MCF 10A (cell line): ENCODE data around the gene KLK1. TPM values are rescaled to one million over a fixed set of nuclear protein-coding genes. Genes with fewer than 3 reads are reported as not detected.
A peak's percentile ranks its signal among the peaks of the same experiment; 100 is the strongest.

Experiments
- Bru-seq: library from RNA; stranded (reverse); fragments of 400-500 nt; gene quantifications from one replicate; lab custom pipeline; 2021; lab: Mats Ljungman, UMichigan
- BruChase-seq, 2 experiments: library from RNA; stranded (reverse); fragments of 400-500 nt; gene quantifications; one replicate each; lab custom pipeline; 2021; lab: Mats Ljungman, UMichigan
- BruUV-seq: library from RNA; stranded (reverse); fragments of 400-500 nt; replicated peaks from 2 replicates; lab custom pipeline; 2021; lab: Mats Ljungman, UMichigan
- CTCF ChIA-PET: fragments of 300-600 bp; sonication (Branson Sonifier 250); formaldehyde crosslinking; extraction: SDS; loops from one replicate; lab custom pipeline; 2021; ENCODE audit warnings: antibody characterized with exemption, inconsistent platforms; lab: Yijun Ruan, JAX
- POLR2A ChIA-PET: fragments of 300-600, 350-650 bp; sonication (Branson Sonifier 250); formaldehyde crosslinking; extraction: SDS; loops from one replicate; lab custom pipeline; 2020; ENCODE audit warnings: antibody characterized with exemption, inconsistent platforms; lab: Yijun Ruan, JAX
- DNase-seq: peaks from one replicate; pipeline ENCODE4 v3.0.0-alpha.2; 2018; ENCODE audit not compliant: unreplicated experiment
- H3K27ac Mint-ChIP-seq: one replicate; pipeline ENCODE4 v1.8.0; 2022; ENCODE audit warnings: mild to moderate bottlenecking, low read depth, mixed read lengths; ENCODE audit not compliant: unreplicated experiment
- H3K27me3 Mint-ChIP-seq: one replicate; pipeline ENCODE4 v1.8.0; 2022; ENCODE audit warnings: mixed read lengths; ENCODE audit not compliant: insufficient read depth, unreplicated experiment
- H3K36me3 Mint-ChIP-seq: one replicate; pipeline ENCODE4 v1.8.0; 2022; ENCODE audit warnings: mild to moderate bottlenecking, moderate library complexity, mixed read lengths; ENCODE audit not compliant: insufficient read depth, unreplicated experiment
- H3K4me1 Mint-ChIP-seq: one replicate; pipeline ENCODE4 v1.8.0; 2022; ENCODE audit warnings: mixed read lengths; ENCODE audit not compliant: insufficient read depth, unreplicated experiment
- H3K4me3 Mint-ChIP-seq: one replicate; pipeline ENCODE4 v1.8.0; 2022; ENCODE audit warnings: mild to moderate bottlenecking, moderate library complexity, mixed read lengths; ENCODE audit not compliant: unreplicated experiment
- H3K9me3 Mint-ChIP-seq: one replicate; pipeline ENCODE4 v1.8.0; 2022; ENCODE audit warnings: mixed read lengths; ENCODE audit not compliant: unreplicated experiment
- intact Hi-C: fragments of 100-400 bp; cut with micrococcal nuclease; formaldehyde crosslinking; loops from 2 replicates; pipeline ENCODE4 v1.14.1; 2022
- long read RNA-seq: library from polyadenylated mRNA; stranded (forward); transcript quantifications from one replicate; pipeline ENCODE4 v2.0.0, GENCODE V29; 2022
- total RNA-seq: library from RNA; stranded (reverse); gene quantifications from 2 replicates; pipeline ENCODE4 v1.2.3, GENCODE V29; 2022
- TF ChIP-seq, protein P1 (sequence below): fragments of 200-600 bp; IDR thresholded peaks from one replicate; pipeline ENCODE4 v1.8.0; 2022; ENCODE audit warnings: antibody characterized with exemption, mild to moderate bottlenecking; ENCODE audit not compliant: unreplicated experiment

Gene KLK1
- total RNA-seq (0.84 and 0.88 TPM in 2 replicates), Bru-seq, nascent RNA (not detected), BruChase-seq, experiment 1, labeled RNA remaining after a 6-hour chase (percentile 16 among the genes with signal in this experiment), BruChase-seq, experiment 2, labeled RNA remaining after a 2-hour chase (percentile 16 among the genes with signal in this experiment)
- long read RNA-seq = 0 reads

DNA sequence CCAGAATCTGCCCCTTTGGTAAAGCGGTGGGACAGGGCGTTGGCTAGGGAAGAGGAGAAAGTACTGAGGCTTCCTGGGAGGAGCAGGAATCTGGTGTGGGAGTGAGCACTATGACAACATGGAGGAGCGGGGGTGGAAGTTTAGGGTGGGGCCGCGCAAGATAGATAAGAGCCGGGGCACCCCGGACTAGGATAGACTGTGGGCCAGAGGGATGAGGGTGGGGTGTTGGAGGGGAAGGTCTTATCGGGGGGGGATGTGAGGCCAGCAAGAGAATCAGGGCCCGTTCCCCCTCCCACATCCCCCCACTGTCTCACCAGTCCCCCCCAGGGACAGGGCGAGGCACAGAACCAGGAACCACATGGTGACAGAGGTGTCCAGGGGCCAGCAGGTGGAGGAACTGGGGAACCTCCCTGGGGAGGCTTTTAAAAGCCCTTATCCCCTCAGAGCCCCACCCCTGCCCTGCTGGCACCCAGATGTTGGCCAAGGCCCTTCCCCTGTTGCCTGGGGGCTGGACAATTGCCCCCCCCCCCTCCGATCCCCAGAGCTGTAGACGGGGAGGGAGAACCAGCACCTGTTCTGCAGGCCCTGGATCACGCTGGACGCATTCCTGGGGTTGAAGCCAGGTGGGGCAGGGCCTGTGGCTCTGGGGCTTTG is at the start of gene KLK1:
Gene KLK1 (minus strand): TSS at position 399 of the 654 bp plus-strand sequence. CDS start 39 bp downstream, at position 360.
- BruUV-seq = no TSS peak
- H3K4me3 Mint-ChIP-seq = no peak within 1 kb of the TSS
- TF ChIP-seq, protein P1, sequence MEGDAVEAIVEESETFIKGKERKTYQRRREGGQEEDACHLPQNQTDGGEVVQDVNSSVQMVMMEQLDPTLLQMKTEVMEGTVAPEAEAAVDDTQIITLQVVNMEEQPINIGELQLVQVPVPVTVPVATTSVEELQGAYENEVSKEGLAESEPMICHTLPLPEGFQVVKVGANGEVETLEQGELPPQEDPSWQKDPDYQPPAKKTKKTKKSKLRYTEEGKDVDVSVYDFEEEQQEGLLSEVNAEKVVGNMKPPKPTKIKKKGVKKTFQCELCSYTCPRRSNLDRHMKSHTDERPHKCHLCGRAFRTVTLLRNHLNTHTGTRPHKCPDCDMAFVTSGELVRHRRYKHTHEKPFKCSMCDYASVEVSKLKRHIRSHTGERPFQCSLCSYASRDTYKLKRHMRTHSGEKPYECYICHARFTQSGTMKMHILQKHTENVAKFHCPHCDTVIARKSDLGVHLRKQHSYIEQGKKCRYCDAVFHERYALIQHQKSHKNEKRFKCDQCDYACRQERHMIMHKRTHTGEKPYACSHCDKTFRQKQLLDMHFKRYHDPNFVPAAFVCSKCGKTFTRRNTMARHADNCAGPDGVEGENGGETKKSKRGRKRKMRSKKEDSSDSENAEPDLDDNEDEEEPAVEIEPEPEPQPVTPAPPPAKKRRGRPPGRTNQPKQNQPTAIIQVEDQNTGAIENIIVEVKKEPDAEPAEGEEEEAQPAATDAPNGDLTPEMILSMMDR = no peak
- peaks cover 9% of the 10 kb centered on the region for H3K9me3 Mint-ChIP-seq
- no peak within 1 kb of the TSS for H3K27ac Mint-ChIP-seq
- POLR2A ChIA-PET = interaction anchor here (0.6 kb wide), 1 partner anchor 9 kb away, joined by 3 read pairs; no protein-coding TSS in a partner anchor
- intact Hi-C loops = no loop called here
- no peaks in the 10 kb centered on the region for H3K36me3 Mint-ChIP-seq
- no peak for DNase-seq
- H3K4me1 Mint-ChIP-seq = peaks cover 27% of the 10 kb centered on the region
- H3K27me3 Mint-ChIP-seq = peaks cover 46% of the 10 kb centered on the region
- CTCF ChIA-PET = no interaction called here

DNA sequence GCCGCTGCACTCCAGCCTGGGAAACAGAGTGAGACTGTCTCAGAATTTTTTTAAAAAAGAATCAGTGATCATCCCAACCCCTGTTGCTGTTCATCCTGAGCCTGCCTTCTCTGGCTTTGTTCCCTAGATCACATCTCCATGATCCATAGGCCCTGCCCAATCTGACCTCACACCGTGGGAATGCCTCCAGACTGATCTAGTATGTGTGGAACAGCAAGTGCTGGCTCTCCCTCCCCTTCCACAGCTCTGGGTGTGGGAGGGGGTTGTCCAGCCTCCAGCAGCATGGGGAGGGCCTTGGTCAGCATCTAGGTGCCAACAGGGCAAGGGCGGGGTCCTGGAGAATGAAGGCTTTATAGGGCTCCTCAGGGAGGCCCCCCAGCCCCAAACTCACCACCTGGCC is 49.5 kb upstream of the KLK1 start, which contains the start of gene KLK2:
Gene KLK2 (plus strand): TSS at position 384 of the 400 bp plus-strand sequence. CDS start 35 bp downstream, outside the sequence.
- H3K4me1 Mint-ChIP-seq = no peaks in the 10 kb centered on the region
- H3K36me3 Mint-ChIP-seq = no peaks in the 10 kb centered on the region
- CTCF ChIA-PET = interaction anchor here (1.3 to 1.7 kb wide), 2 partner anchors 49 to 143 kb away, joined by 3 to 7 read pairs; no protein-coding TSS in a partner anchor
- no peaks in the 10 kb centered on the region for H3K9me3 Mint-ChIP-seq
- H3K4me3 Mint-ChIP-seq = no peak within 1 kb of the TSS
- TF ChIP-seq, protein P1 = no peak
- BruUV-seq = no TSS peak
- peaks cover 15% of the 10 kb centered on the region for H3K27me3 Mint-ChIP-seq
- intact Hi-C loops = no loop called here
- DNase-seq = no peak
- POLR2A ChIA-PET = no interaction called here
- no peak within 1 kb of the TSS for H3K27ac Mint-ChIP-seq

- no TSS peak for BruUV-seq
- H3K27me3 Mint-ChIP-seq = peaks cover 26% of the 10 kb centered on the region
- no peaks in the 10 kb centered on the region for H3K9me3 Mint-ChIP-seq
- TF ChIP-seq, protein P1 = no peak
- no peaks in the 10 kb centered on the region for H3K36me3 Mint-ChIP-seq
- POLR2A ChIA-PET = no interaction called here
- intact Hi-C loops = no loop called here
- H3K27ac Mint-ChIP-seq = no peak overlapping the region
- CTCF ChIA-PET = no interaction called here
- H3K4me3 Mint-ChIP-seq = no peak overlapping the region
- no peaks in the 10 kb centered on the region for H3K4me1 Mint-ChIP-seq
- DNase-seq = no peak
Measured at GRCh38 chr19:50870417-50871089, 47.0 kb upstream of the KLK1 start.

DNA sequence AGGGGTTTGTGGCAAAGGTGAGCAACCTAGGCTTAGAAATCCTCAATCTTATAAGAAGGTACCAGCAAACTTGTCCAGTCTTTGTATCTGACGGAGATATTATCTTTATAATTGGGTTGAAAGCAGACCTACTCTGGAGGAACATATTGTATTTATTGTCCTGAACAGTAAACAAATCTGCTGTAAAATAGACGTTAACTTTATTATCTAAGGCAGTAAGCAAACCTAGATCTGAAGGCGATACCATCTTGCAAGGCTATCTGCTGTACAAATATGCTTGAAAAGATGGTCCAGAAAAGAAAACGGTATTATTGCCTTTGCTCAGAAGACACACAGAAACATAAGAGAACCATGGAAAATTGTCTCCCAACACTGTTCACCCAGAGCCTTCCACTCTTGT is 45.9 kb upstream of the KLK1 start:
- no peaks in the 10 kb centered on the region for H3K36me3 Mint-ChIP-seq
- H3K9me3 Mint-ChIP-seq = no peaks in the 10 kb centered on the region
- TF ChIP-seq, protein P1 = no peak
- no TSS peak for BruUV-seq
- CTCF ChIA-PET = interaction anchor here (0.6 kb wide), 1 partner anchor 907 kb away, joined by 3 read pairs; no protein-coding TSS in a partner anchor
- POLR2A ChIA-PET = no interaction called here
- no peak overlapping the region for H3K4me3 Mint-ChIP-seq
- DNase-seq = no peak
- H3K27ac Mint-ChIP-seq = no peak overlapping the region
- intact Hi-C loops = no loop called here
- no peaks in the 10 kb centered on the region for H3K4me1 Mint-ChIP-seq
- H3K27me3 Mint-ChIP-seq = peaks cover 30% of the 10 kb centered on the region
